Measurements from ENCODE around the gene ATG9B. TPM values are rescaled to one million over a fixed set of nuclear protein-coding genes. Genes with fewer than 3 reads are reported as not detected.
A peak's percentile ranks its signal among the peaks of the same experiment; 100 is the strongest.

ATG9B gene
- total RNA-seq, 4 donors from 2014 or later, result 0.27 to 0.28 TPM; not detected in 2

DNA sequence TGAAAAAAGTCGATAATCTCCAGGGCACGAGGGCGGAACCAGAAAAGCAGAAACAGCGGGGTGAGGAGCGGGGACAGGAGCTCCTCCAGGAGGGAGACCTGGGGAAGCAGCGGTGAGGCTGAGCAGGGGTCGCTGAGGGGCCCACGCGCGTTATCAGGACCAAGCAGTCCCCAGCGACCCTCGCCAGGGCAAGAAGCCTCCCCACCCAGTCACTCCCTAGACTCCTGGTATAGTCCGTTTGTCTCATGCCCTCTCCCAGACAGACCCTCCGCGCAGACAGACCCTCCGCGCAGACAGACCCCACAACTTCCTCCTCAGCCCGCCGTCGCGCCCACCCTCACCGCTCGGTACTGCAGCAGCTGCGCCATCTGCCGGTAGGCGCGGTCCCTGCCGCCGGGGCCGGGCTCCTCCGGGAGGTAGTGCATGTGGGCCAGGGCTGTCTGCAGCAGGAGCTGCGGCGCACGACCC is 6.3 kb downstream of the ATG9B start:
- H3K9me3 ChIP-seq, result no peaks in the 10 kb centered on the region
- H3K27ac ChIP-seq, result peak overlapping the region in 1 of 4 donors; percentile 3
- peak overlapping the region in 3 of 4 donors; percentile 36 to 43 (median 41) for H3K4me3 ChIP-seq
- TF ChIP-seq, protein P1, sequence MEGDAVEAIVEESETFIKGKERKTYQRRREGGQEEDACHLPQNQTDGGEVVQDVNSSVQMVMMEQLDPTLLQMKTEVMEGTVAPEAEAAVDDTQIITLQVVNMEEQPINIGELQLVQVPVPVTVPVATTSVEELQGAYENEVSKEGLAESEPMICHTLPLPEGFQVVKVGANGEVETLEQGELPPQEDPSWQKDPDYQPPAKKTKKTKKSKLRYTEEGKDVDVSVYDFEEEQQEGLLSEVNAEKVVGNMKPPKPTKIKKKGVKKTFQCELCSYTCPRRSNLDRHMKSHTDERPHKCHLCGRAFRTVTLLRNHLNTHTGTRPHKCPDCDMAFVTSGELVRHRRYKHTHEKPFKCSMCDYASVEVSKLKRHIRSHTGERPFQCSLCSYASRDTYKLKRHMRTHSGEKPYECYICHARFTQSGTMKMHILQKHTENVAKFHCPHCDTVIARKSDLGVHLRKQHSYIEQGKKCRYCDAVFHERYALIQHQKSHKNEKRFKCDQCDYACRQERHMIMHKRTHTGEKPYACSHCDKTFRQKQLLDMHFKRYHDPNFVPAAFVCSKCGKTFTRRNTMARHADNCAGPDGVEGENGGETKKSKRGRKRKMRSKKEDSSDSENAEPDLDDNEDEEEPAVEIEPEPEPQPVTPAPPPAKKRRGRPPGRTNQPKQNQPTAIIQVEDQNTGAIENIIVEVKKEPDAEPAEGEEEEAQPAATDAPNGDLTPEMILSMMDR (IDR thresholded peaks at IDR 0.05), result peak; percentile 62 to 94 (median 86)
- TF ChIP-seq POLR2A (IDR thresholded peaks at IDR 0.05), result no peak
- H3K27me3 ChIP-seq, result no peaks in the 10 kb centered on the region
- no peaks in the 10 kb centered on the region for H3K36me3 ChIP-seq
- H3K4me1 ChIP-seq, result peaks cover 6 to 32% (median 17%) of the 10 kb centered on the region in 4 donors
- DNase-seq, result peak; percentile 75 to 89 (median 81)

DNA sequence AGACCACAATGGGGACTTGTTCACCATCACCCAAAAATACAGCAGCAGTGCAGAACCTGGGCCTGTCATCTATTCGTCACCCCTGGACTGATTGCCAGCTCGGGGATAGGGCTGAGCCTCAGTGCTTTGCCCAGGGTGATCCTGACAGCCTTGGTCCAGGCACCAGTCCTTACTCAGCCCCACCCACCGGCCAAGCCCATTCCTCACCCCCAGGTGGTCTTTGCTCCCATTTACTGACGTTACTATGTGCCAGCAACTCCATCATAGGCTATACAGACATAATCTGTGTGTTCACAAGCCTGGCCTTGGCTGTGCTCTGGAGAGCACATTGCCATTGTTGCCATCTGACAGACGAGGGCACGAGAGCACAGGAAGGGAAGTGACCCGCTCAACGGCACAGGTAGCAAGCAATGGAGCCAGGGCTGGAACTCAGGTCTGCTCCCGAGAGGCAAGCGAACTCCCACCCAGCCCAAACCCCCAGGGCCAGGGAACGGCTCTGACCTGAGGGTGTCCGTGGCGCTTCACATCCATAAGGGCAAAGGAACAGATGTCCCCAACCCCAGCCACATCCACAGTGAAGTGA is 6.8 kb downstream of the ATG9B start:
- Histone ChIP-seq H3K27me3 (no peaks in the 10 kb centered on the region), H3K4me3 (peak overlapping the region in 1 of 4 donors; percentile 43), H3K36me3 (no peaks in the 10 kb centered on the region), H3K27ac (peak overlapping the region in 1 of 4 donors; percentile 3), H3K9me3 (no peaks in the 10 kb centered on the region), H3K4me1 (peaks cover 6 to 38% (median 17%) of the 10 kb centered on the region in 4 donors)
- no peak for DNase-seq
- TF ChIP-seq POLR2A (IDR thresholded peaks at IDR 0.05), result no peak
- TF ChIP-seq, protein P1 (IDR thresholded peaks at IDR 0.05), result no peak

DNA sequence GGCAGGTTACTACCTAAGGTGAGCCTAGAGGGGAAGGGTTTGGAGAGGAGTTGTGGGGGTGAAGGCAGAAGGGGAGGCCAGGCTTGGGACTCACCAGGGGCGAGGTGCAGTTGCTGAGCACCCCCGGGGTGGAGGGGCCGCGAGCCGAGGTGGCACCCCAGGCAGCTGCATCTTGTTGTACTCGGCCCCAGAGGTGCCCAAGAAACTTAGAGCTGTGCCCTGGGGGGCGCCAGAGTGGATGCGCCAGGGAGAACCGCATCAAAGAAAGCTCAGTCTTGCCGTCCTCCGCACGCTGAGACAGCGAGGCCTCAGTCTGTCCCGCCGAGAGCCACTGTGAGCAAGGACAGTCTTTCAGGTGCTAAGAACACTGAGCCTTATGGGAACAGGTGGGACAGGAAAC is 7.4 kb downstream of the ATG9B start:
- H3K27ac ChIP-seq, result no peak overlapping the region
- H3K4me1 ChIP-seq, result peaks cover 6 to 43% (median 17%) of the 10 kb centered on the region in 4 donors
- no peaks in the 10 kb centered on the region for H3K27me3 ChIP-seq
- H3K36me3 ChIP-seq, result no peaks in the 10 kb centered on the region
- no peak overlapping the region for H3K4me3 ChIP-seq
- H3K9me3 ChIP-seq, result no peaks in the 10 kb centered on the region
- no peak for DNase-seq
- TF ChIP-seq POLR2A (IDR thresholded peaks at IDR 0.05), result no peak
- TF ChIP-seq, protein P1 (IDR thresholded peaks at IDR 0.05), result no peak

GRCh38 chr7:151016505-151016904 is 7.8 kb downstream of the ATG9B start:
- Histone ChIP-seq H3K27me3 (no peaks in the 10 kb centered on the region), H3K4me3 (no peak overlapping the region), H3K27ac (no peak overlapping the region), H3K9me3 (no peaks in the 10 kb centered on the region), H3K4me1 (peaks cover 6 to 43% (median 17%) of the 10 kb centered on the region in 4 donors), H3K36me3 (no peaks in the 10 kb centered on the region)
- no peak for TF ChIP-seq POLR2A (IDR thresholded peaks at IDR 0.05)
- TF ChIP-seq, protein P1 (IDR thresholded peaks at IDR 0.05), result no peak
- no peak for DNase-seq

- Histone ChIP-seq H3K27me3 (no peaks in the 10 kb centered on the region), H3K4me1 (peaks cover 6 to 43% (median 17%) of the 10 kb centered on the region in 4 donors), H3K4me3 (no peak overlapping the region), H3K9me3 (no peaks in the 10 kb centered on the region), H3K27ac (no peak overlapping the region), H3K36me3 (no peaks in the 10 kb centered on the region)
- TF ChIP-seq, protein P1 (IDR thresholded peaks at IDR 0.05), result no peak
- no peak for TF ChIP-seq POLR2A (IDR thresholded peaks at IDR 0.05)
- no peak for DNase-seq
Observed at GRCh38 chr7:151015967-151016366, 8.3 kb downstream of the ATG9B start.
